Measurements from ENCODE around the gene HOXA6. TPM values are rescaled to one million over a fixed set of nuclear protein-coding genes. Genes with fewer than 3 reads are reported as not detected.

Gene HOXA6
- total RNA-seq, 1 donor from 2014 or later, result 6.5 TPM

GRCh38 chr7:27097686-27098577 is 49.6 kb downstream of the HOXA6 start:
- Histone ChIP-seq H3K4me1 (peaks cover 8% of the 10 kb centered on the region), H3K4me3 (peak overlapping the region; percentile 91), H3K36me3 (no peaks in the 10 kb centered on the region), H3K9me3 (no peaks in the 10 kb centered on the region), H3K27ac (peak overlapping the region; percentile 91), H3K27me3 (peaks cover 7% of the 10 kb centered on the region)
- no peak for ATAC-seq
- no peak for TF ChIP-seq CTCF (IDR thresholded peaks at IDR 0.05)
- intact Hi-C loops (cut with DNase I), result loop anchor here (5.0 kb wide), 1 partner anchor 44 kb away; the partner anchor contains the start of gene HOXA5
- no peak for DNase-seq

GRCh38 chr7:27096768-27097514 is 50.6 kb downstream of the HOXA6 start:
- no peak for TF ChIP-seq CTCF (IDR thresholded peaks at IDR 0.05)
- Histone ChIP-seq H3K9me3 (no peaks in the 10 kb centered on the region), H3K27me3 (peaks cover 6% of the 10 kb centered on the region), H3K36me3 (no peaks in the 10 kb centered on the region), H3K27ac (peak overlapping the region; percentile 91), H3K4me3 (peak overlapping the region; percentile 91), H3K4me1 (peaks cover 8% of the 10 kb centered on the region)
- ATAC-seq (peak; percentile 82), DNase-seq (peak; percentile 83)
- intact Hi-C loops (cut with DNase I), result loop anchor here (5.0 kb wide), 1 partner anchor 45 kb away; the partner anchor contains the start of gene HOXA5

- no peaks in the 10 kb centered on the region for H3K27me3 ChIP-seq
- DNase-seq, result peak; percentile 85
- peaks cover 8% of the 10 kb centered on the region for H3K4me1 ChIP-seq
- H3K27ac ChIP-seq, result peak within 1 kb of the TSS; percentile 91
- H3K4me3 ChIP-seq, result peak within 1 kb of the TSS; percentile 91
- peak; percentile 87 for ATAC-seq
- H3K9me3 ChIP-seq, result no peaks in the 10 kb centered on the region
- intact Hi-C loops (cut with DNase I), result loop anchor here (5.0 kb wide), 1 partner anchor 46 kb away; the partner anchor contains the start of gene HOXA5
- no peak for TF ChIP-seq CTCF (IDR thresholded peaks at IDR 0.05)
- H3K36me3 ChIP-seq, result no peaks in the 10 kb centered on the region
Measured at GRCh38 chr7:27095897-27096767, 51.4 kb downstream of the HOXA6 start, which contains the start of gene HOXA1. HOXA1 (minus strand) TSS chr7:27096000; CDS start chr7:27095912, 88 bp downstream.

Small RNAs within 50 kb of the gene (microRNA-seq; reads per million reads assigned to microRNA genes)
- gene MIR196B (ENCODE audit: borderline microRNAs expressed), result 41.3 reads per million, percentile 54 among the genes with 10 or more reads in this experiment

Other genes starting within 250 kb of the HOXA6 start
- gene HOXA1, start 51.8 kb downstream of the HOXA6 start, total RNA-seq, result 0.75 TPM
- 2.1 TPM for gene HOXA2, start 45.1 kb downstream of the HOXA6 start, total RNA-seq
- gene HOXA4, start 17.0 kb downstream of the HOXA6 start, total RNA-seq, result 7.1 TPM
- 16.0 TPM for gene HOXA5, start 4.1 kb downstream of the HOXA6 start, total RNA-seq
- 8.7 TPM for gene HOXA3, start 4.8 kb upstream of the HOXA6 start, total RNA-seq
- 2.9 TPM for gene HOXA7, start 8.9 kb upstream of the HOXA6 start, total RNA-seq
- gene HOXA9, start 17.8 kb upstream of the HOXA6 start, total RNA-seq, result 1.2 TPM
- gene HOXA10, start 26.5 kb upstream of the HOXA6 start, total RNA-seq, result 0.38 TPM
- not detected for gene HOXA11, start 37.5 kb upstream of the HOXA6 start, total RNA-seq
- gene HOXA13, start 52.3 kb upstream of the HOXA6 start, total RNA-seq, result not detected
- gene EVX1, start 95.0 kb upstream of the HOXA6 start, total RNA-seq, result not detected